Measurements from ENCODE around the gene GLMN.
A peak's percentile ranks its signal among the peaks of the same experiment; 100 is the strongest.

DNA sequence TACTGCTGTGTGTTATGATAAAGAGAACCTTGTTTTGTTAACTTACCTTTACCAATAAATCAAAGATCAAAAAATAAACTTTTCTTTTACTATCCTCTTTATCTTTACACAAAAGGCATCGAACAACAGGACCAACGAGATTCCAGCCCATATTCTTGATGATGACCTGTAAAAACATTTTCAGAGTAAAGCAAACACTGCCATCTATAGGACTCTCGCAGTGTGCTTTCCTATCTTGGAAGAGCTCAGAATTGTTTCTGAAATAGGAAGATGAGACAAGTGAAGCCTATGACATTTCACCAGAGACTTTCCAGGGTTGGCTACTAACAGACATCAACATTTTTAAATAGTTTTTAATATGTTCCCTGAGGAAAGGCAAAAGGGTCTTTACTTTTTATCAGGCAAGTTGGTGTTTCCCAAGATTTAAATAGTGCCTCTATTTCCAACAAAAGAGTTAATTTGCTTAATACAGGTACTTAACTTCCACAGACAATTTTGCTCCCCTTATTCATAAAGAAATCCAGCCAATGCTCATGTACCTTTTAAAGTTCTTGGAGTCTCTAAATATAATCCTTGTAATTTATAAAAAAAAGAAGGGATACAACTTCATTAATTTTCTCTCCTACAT is 7.3 kb downstream of the GLMN start:
- peak; percentile 40 to 65 (median 51) for TF ChIP-seq CTCF (IDR thresholded peaks at IDR 0.05)
- no peak for TF ChIP-seq POLR2A (IDR thresholded peaks at IDR 0.05)
